ENCODE measurements around the gene BRD7.

BRD7 gene

DNA sequence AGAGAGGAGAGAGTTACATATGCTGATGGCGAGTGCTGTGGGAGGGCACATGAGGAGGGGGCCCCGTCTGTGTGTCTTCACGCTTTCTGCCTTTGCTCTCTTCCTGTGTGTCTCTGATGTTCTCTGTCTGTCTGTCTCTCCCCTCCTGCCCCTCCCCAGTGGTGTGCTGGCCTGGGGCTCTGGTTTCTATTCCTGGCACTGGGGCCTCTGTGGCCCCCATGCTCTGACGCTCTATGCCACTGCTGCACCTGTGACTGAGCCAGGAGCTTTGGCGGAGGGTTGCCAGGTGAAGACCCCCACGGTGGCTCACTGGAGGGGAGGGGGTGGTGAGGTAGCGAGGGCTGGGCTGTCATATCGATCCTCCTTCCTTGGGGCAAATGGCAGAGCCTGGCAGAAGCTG is 24.6 kb upstream of the BRD7 start:
- Histone ChIP-seq H3K27ac (ENCODE audit: low read length) (no peak overlapping the region), H3K4me2 (ENCODE audit: low read depth, low read length) (no peak overlapping the region), H3F3A (ENCODE audit: insufficient read depth, low read length) (no peaks in the 10 kb centered on the region), H3K9ac (ENCODE audit: low read length) (no peak overlapping the region), H3K9me2 (replicated peaks; ENCODE audit: insufficient read depth, low read length) (no peaks in the 10 kb centered on the region), H3K36me3 (replicated peaks; ENCODE audit: insufficient read depth, low read length) (no peaks in the 10 kb centered on the region), H3K4me3 (ENCODE audit: low read length) (no peak overlapping the region), H4K20me1 (ENCODE audit: insufficient read depth, low read length) (no peaks in the 10 kb centered on the region), H3K79me2 (ENCODE audit: low read length) (no peaks in the 10 kb centered on the region), H3K9me3 (replicated peaks; ENCODE audit: insufficient read depth, low read length) (no peaks in the 10 kb centered on the region), H3K27me3 (replicated peaks; ENCODE audit: insufficient read depth, low read length) (no peaks in the 10 kb centered on the region), H2AFZ (ENCODE audit: low read length) (no peak overlapping the region), H3K4me1 (ENCODE audit: low read length) (no peaks in the 10 kb centered on the region)
- no peak for DNase-seq
- TF ChIP-seq EZH2 (optimal IDR thresholded peaks at IDR 0.05; ENCODE audit: low read depth, low read length) (no peak), EZH2phosphoT487 (IDR thresholded peaks at IDR 0.05; ENCODE audit: low read length) (no peak)
- TF ChIP-seq, protein P1, sequence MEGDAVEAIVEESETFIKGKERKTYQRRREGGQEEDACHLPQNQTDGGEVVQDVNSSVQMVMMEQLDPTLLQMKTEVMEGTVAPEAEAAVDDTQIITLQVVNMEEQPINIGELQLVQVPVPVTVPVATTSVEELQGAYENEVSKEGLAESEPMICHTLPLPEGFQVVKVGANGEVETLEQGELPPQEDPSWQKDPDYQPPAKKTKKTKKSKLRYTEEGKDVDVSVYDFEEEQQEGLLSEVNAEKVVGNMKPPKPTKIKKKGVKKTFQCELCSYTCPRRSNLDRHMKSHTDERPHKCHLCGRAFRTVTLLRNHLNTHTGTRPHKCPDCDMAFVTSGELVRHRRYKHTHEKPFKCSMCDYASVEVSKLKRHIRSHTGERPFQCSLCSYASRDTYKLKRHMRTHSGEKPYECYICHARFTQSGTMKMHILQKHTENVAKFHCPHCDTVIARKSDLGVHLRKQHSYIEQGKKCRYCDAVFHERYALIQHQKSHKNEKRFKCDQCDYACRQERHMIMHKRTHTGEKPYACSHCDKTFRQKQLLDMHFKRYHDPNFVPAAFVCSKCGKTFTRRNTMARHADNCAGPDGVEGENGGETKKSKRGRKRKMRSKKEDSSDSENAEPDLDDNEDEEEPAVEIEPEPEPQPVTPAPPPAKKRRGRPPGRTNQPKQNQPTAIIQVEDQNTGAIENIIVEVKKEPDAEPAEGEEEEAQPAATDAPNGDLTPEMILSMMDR (IDR thresholded peaks at IDR 0.05; ENCODE audit: low read length) = no peak

DNA sequence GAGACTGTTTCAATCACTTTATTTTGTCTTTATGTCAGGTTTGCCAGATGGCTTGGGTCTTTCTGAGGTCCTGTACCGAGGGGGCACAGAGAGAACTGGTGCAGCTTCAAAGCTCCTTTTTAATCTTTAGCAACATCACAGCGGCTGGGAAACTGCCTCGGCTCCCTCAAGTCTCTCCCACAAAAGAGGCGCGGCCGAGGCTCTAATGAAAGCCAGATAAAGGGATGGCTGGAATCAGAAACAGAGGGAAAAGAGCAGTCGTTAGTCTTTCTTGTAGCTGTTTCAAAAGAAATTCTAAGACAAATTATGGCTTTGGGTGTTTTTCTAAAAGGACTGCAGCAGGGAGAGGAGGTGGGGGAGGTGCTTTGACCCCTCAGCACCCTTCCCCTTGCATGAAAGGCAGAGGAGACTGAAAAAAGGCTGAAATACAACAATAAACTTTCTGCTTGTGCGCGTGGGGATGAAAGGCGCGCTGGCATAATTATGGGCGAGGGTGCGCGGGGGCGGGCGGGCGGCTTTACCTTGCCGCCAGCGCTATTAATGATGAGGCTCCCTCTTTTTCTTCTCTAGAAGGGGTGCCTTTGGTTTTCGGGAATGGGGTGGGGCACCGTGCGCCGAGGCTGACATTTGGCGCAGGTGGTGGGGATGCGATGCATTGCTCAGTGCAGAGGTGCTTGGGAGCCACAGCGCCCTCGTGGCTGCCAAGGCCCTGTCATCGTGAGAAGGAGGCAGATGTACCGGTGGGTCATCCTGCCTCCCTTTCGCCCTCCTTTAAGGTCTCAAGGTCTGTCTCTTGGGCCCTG is 22.3 kb upstream of the BRD7 start:
- Histone ChIP-seq H3K9me2 (replicated peaks; ENCODE audit: insufficient read depth, low read length) (no peaks in the 10 kb centered on the region), H3K4me1 (ENCODE audit: low read length) (no peaks in the 10 kb centered on the region), H2AFZ (ENCODE audit: low read length) (no peak overlapping the region), H3K27ac (ENCODE audit: low read length) (no peak overlapping the region), H3K4me3 (ENCODE audit: low read length) (no peak overlapping the region), H3K27me3 (replicated peaks; ENCODE audit: insufficient read depth, low read length) (no peaks in the 10 kb centered on the region), H3K36me3 (replicated peaks; ENCODE audit: insufficient read depth, low read length) (no peaks in the 10 kb centered on the region), H3K4me2 (ENCODE audit: low read depth, low read length) (no peak overlapping the region), H3K9ac (ENCODE audit: low read length) (no peak overlapping the region), H3K79me2 (ENCODE audit: low read length) (no peaks in the 10 kb centered on the region), H4K20me1 (ENCODE audit: insufficient read depth, low read length) (no peaks in the 10 kb centered on the region), H3K9me3 (replicated peaks; ENCODE audit: insufficient read depth, low read length) (no peaks in the 10 kb centered on the region), H3F3A (ENCODE audit: insufficient read depth, low read length) (no peaks in the 10 kb centered on the region)
- TF ChIP-seq EZH2phosphoT487 (IDR thresholded peaks at IDR 0.05; ENCODE audit: low read length) = no peak
- TF ChIP-seq, protein P1 (IDR thresholded peaks at IDR 0.05; ENCODE audit: low read length) = no peak
- TF ChIP-seq EZH2 (optimal IDR thresholded peaks at IDR 0.05; ENCODE audit: low read depth, low read length) = no peak
- DNase-seq = no peak

DNA sequence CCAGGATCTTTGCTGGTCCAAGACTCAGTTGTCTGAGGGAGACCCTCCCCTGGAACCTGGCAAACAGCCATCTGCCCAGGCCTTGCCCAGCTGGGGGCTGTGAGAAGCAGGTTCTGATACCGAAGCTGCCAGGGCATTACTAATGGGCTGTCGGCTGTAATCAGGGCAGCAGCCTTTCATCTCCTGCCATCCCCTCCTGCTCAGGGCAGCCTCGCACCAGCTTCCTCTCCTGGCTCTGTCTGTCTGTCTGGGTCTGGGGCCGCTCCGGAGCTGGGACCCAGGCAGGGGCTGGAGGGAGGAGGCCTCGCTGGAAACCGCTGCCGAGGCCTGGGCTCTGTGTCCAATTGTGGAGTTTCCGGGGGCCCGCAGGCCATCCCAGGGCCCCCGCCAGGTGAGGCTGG is 21.6 kb upstream of the BRD7 start:
- TF ChIP-seq, protein P1 (IDR thresholded peaks at IDR 0.05; ENCODE audit: low read length) = no peak
- TF ChIP-seq EZH2 (optimal IDR thresholded peaks at IDR 0.05; ENCODE audit: low read depth, low read length) (no peak), EZH2phosphoT487 (IDR thresholded peaks at IDR 0.05; ENCODE audit: low read length) (no peak)
- Histone ChIP-seq H3K4me3 (ENCODE audit: low read length) (no peak overlapping the region), H3K36me3 (replicated peaks; ENCODE audit: insufficient read depth, low read length) (no peaks in the 10 kb centered on the region), H4K20me1 (ENCODE audit: insufficient read depth, low read length) (no peaks in the 10 kb centered on the region), H3K9me3 (replicated peaks; ENCODE audit: insufficient read depth, low read length) (no peaks in the 10 kb centered on the region), H3K27me3 (replicated peaks; ENCODE audit: insufficient read depth, low read length) (no peaks in the 10 kb centered on the region), H3K79me2 (ENCODE audit: low read length) (no peaks in the 10 kb centered on the region), H3F3A (ENCODE audit: insufficient read depth, low read length) (no peaks in the 10 kb centered on the region), H3K9me2 (replicated peaks; ENCODE audit: insufficient read depth, low read length) (no peaks in the 10 kb centered on the region), H3K4me1 (ENCODE audit: low read length) (no peaks in the 10 kb centered on the region), H3K4me2 (ENCODE audit: low read depth, low read length) (no peak overlapping the region), H3K9ac (ENCODE audit: low read length) (no peak overlapping the region), H3K27ac (ENCODE audit: low read length) (no peak overlapping the region), H2AFZ (ENCODE audit: low read length) (no peak overlapping the region)
- DNase-seq = no peak

All from MM.1S (cell line).